H1 (cell line): ENCODE measurements around the gene SCAF1. TPM values are rescaled to one million over a fixed set of nuclear protein-coding genes. Genes with fewer than 3 reads are reported as not detected.

Experiments
- CTCF ChIA-PET: fragments of 300-600 bp; sonication (Branson Sonifier 250); formaldehyde crosslinking; loops from one replicate; lab custom pipeline; 2021; ENCODE audit not compliant: partially characterized antibody; lab: Charles Lee
- POLR2A ChIA-PET: fragments of 300-600 bp; sonication (Branson Sonifier 250); formaldehyde crosslinking; loops from one replicate; lab custom pipeline; 2021; ENCODE audit warnings: inconsistent platforms; ENCODE audit not compliant: partially characterized antibody; lab: Charles Lee
- DNase-seq, 2 experiments: peaks; one replicate each; pipeline versions ENCODE4 v3.0.0 to v3.0.0-alpha.2; 2010 to 2022; ENCODE audit warnings: low spot score in 2 of 2, low read depth in 1 of 2, mixed read lengths in 1 of 2
- FAIRE-seq: peaks from 2 replicates; lab custom pipeline; 2011; peaks lifted over from hg19 to GRCh38; lab: Jason Lieb, UNC
- H2AFZ ChIP-seq: 2 replicates; pipeline ENCODE4 v1.8.1; 2012; ENCODE audit warnings: low read length, inconsistent platforms
- H2AK5ac ChIP-seq: 2 replicates; pipeline ENCODE4 v1.6.1; 2013; ENCODE audit warnings: low read depth, low read length
- H2BK120ac ChIP-seq: replicated peaks from 2 replicates; pipeline ENCODE3; 2013; ENCODE audit warnings: low read depth, low read length, inconsistent platforms
- H2BK12ac ChIP-seq: 2 replicates; pipeline ENCODE4 v1.6.1; 2013; ENCODE audit warnings: low read depth, low read length
- H2BK15ac ChIP-seq: 2 replicates; pipeline ENCODE4 v1.6.1; 2013; ENCODE audit warnings: low read length
- H2BK20ac ChIP-seq: 2 replicates; pipeline ENCODE4 v1.6.1; 2013; ENCODE audit warnings: low read length
- H2BK5ac ChIP-seq: 2 replicates; pipeline ENCODE4 v1.6.1; 2013; ENCODE audit warnings: low read depth, low read length
- H3K14ac ChIP-seq: 2 replicates; pipeline ENCODE4 v1.6.1; 2013; ENCODE audit warnings: inconsistent platforms; ENCODE audit not compliant: insufficient read length
- H3K18ac ChIP-seq: 2 replicates; pipeline ENCODE4 v1.6.1; 2013; ENCODE audit warnings: low read length; ENCODE audit errors: extremely low read depth
- H3K23ac ChIP-seq: 2 replicates; pipeline ENCODE4 v1.6.1; 2013; ENCODE audit warnings: inconsistent platforms; ENCODE audit not compliant: insufficient read length
- H3K23me2 ChIP-seq: 2 replicates; pipeline ENCODE4 v1.6.1; 2013; ENCODE audit warnings: low read depth, low read length
- H3K27ac ChIP-seq: 2 replicates; pipeline ENCODE4 v1.6.1; 2011; ENCODE audit warnings: low read depth, low read length, inconsistent platforms
- H3K27me3 ChIP-seq, 4 experiments: replicated peaks in 1 of 4; 1 replicate in 1 of 4; 2 replicates in 3 of 4; pipeline versions ENCODE4 v1.6.1 to v1.8.1; 2011 to 2013; ENCODE audit warnings: low read length in 3 of 4, mild to moderate bottlenecking in 3 of 4, inconsistent platforms in 2 of 4, mixed read lengths in 2 of 4, moderate library complexity in 1 of 4; ENCODE audit not compliant: control insufficient read depth in 3 of 4, insufficient read depth in 3 of 4; ENCODE audit errors: extremely low read depth in 1 of 4
- H3K36me3 ChIP-seq, 4 experiments: 2 replicates each; pipeline versions ENCODE4 v1.6.1 to v1.8.1; 2011 to 2013; ENCODE audit warnings: mild to moderate bottlenecking in 4 of 4, low read length in 3 of 4, moderate library complexity in 2 of 4, control low read depth in 1 of 4, inconsistent platforms in 1 of 4; ENCODE audit not compliant: insufficient read depth in 4 of 4, control insufficient read depth in 2 of 4
- H3K4ac ChIP-seq: replicated peaks from 2 replicates; pipeline ENCODE3; 2013; ENCODE audit warnings: low read length, low read depth, mixed read lengths, inconsistent platforms; ENCODE audit not compliant: insufficient read length
- H3K4me1 ChIP-seq, 4 experiments: replicated peaks in 1 of 4; 1 replicate in 1 of 4; 2 replicates in 3 of 4; pipeline versions ENCODE4 v1.6.1 to v1.8.1; 2011 to 2013; ENCODE audit warnings: low read length in 3 of 4, inconsistent platforms in 2 of 4, mixed read lengths in 1 of 4; ENCODE audit not compliant: insufficient read depth in 4 of 4, control insufficient read depth in 3 of 4
- H3K4me2 ChIP-seq, 2 experiments: 2 replicates each; pipeline versions ENCODE4 v1.6.1 to v1.8.1; 2011 to 2013; ENCODE audit warnings: low read depth in 2 of 2, low read length in 2 of 2, control low read depth in 1 of 2, inconsistent platforms in 1 of 2, mild to moderate bottlenecking in 1 of 2; ENCODE audit not compliant: insufficient read depth in 1 of 2
- H3K4me3 ChIP-seq, 4 experiments: fragments of 200-600, 300-600 bp in 1 of 4; sonication (generic), shearing (Covaris generic), sonication (Bioruptor Twin) in 1 of 4; 2 replicates each; pipeline versions ENCODE4 v1.5.1 to v1.8.1; 2011 to 2016; ENCODE audit warnings: low read length in 4 of 4, low read depth in 3 of 4, control low read depth in 2 of 4, inconsistent platforms in 2 of 4, mild to moderate bottlenecking in 2 of 4, mixed read lengths in 1 of 4, moderate library complexity in 1 of 4; ENCODE audit not compliant: insufficient read depth in 2 of 4; ENCODE audit errors: extremely low read depth in 1 of 4
- H3K56ac ChIP-seq: replicated peaks from 2 replicates; pipeline ENCODE3; 2013; ENCODE audit warnings: low read depth, mild to moderate bottlenecking, mixed read lengths, low read length, inconsistent platforms; ENCODE audit not compliant: insufficient read length
- H3K79me1 ChIP-seq: 2 replicates; pipeline ENCODE4 v1.6.1; 2013; ENCODE audit warnings: low read depth, low read length, control low read depth
- H3K79me2 ChIP-seq, 2 experiments: 2 replicates each; pipeline versions ENCODE4 v1.6.1 to v1.8.1; 2012 to 2013; ENCODE audit warnings: low read length in 2 of 2, mild to moderate bottlenecking in 2 of 2, inconsistent platforms in 1 of 2; ENCODE audit not compliant: insufficient read depth in 2 of 2, control insufficient read depth in 1 of 2
- H3K9ac ChIP-seq, 4 experiments: replicated peaks in 1 of 4; 1 replicate in 1 of 4; 2 replicates in 3 of 4; pipeline versions ENCODE4 v1.6.1 to v1.8.1; 2011 to 2013; ENCODE audit warnings: low read depth in 3 of 4, low read length in 3 of 4, control low read depth in 2 of 4, mild to moderate bottlenecking in 2 of 4, moderate library complexity in 2 of 4, inconsistent platforms in 1 of 4; ENCODE audit errors: extremely low read depth in 1 of 4
- H3K9me3 ChIP-seq, 2 experiments: 2 replicates each; pipeline versions ENCODE4 v1.6.1 to v1.8.1; 2012 to 2013; ENCODE audit warnings: mild to moderate bottlenecking in 2 of 2, moderate library complexity in 2 of 2, control low read depth in 1 of 2, inconsistent platforms in 1 of 2, low read depth in 1 of 2, low read length in 1 of 2, mixed read lengths in 1 of 2; ENCODE audit not compliant: insufficient read depth in 2 of 2
- H4K20me1 ChIP-seq, 2 experiments: replicated peaks in 1 of 2; 2 replicates each; pipeline versions ENCODE3 to v1.8.1; 2011 to 2013; ENCODE audit warnings: inconsistent platforms in 2 of 2, low read length in 2 of 2, mild to moderate bottlenecking in 1 of 2; ENCODE audit not compliant: insufficient read depth in 2 of 2, control insufficient read depth in 1 of 2
- H4K5ac ChIP-seq: 2 replicates; pipeline ENCODE4 v1.6.1; 2013; ENCODE audit warnings: low read length, low read depth, mixed read lengths, inconsistent platforms; ENCODE audit not compliant: insufficient read length
- H4K8ac ChIP-seq: 2 replicates; pipeline ENCODE4 v1.8.0; 2013; ENCODE audit warnings: mild to moderate bottlenecking, moderate library complexity, low read length, inconsistent platforms; ENCODE audit not compliant: insufficient read depth; ENCODE audit errors: extremely low read depth
- H4K91ac ChIP-seq: replicated peaks from 2 replicates; pipeline ENCODE3; 2013; ENCODE audit warnings: low read length, mixed read lengths, inconsistent platforms; ENCODE audit not compliant: insufficient read length
- CBX5 ChIP-seq: fragments of 300-800, 300-1000 bp; sonication (generic); IDR thresholded peaks from 2 replicates; pipeline ENCODE4 v1.7.1; 2016; ENCODE audit warnings: antibody characterized with exemption, low read length, low read depth
- CHD1 ChIP-seq: IDR thresholded peaks from 2 replicates; pipeline ENCODE4 v1.6.1; 2012; ENCODE audit warnings: low read depth, low read length, improper control_type of control experiment
- CTBP2 ChIP-seq: IDR thresholded peaks from 2 replicates; pipeline ENCODE4 v1.7.0; 2011; ENCODE audit warnings: borderline replicate concordance, mild to moderate bottlenecking, moderate library complexity, mixed read lengths, low read length; ENCODE audit not compliant: insufficient read depth, insufficient read length
- MAFK ChIP-seq: IDR thresholded peaks from 2 replicates; pipeline ENCODE4 v1.6.1; 2012; ENCODE audit warnings: low read depth, mild to moderate bottlenecking, improper control_type of control experiment, low read length
- RAD21 ChIP-seq, 2 experiments: IDR thresholded peaks in 1 of 2; conservative IDR thresholded peaks in 1 of 2; 2 replicates each; pipeline ENCODE4 v1.6.1; 2011; ENCODE audit warnings: low read depth in 2 of 2, low read length in 2 of 2, improper control_type of control experiment in 1 of 2, inconsistent platforms in 1 of 2, mild to moderate bottlenecking in 1 of 2, moderate library complexity in 1 of 2
- SP2 ChIP-seq: IDR thresholded peaks from 2 replicates; pipeline ENCODE4 v1.6.1; 2012; ENCODE audit warnings: mild to moderate bottlenecking, low read length, inconsistent platforms
- WGBS, 2 experiments: shearing (Covaris generic) in 1 of 2; methylation state at CpG; one replicate each; pipeline versions ENCODE4 v1.1.6 to v1.1.7; 2013 to 2015; ENCODE audit warnings: low lambda C conversion rate in 2 of 2, mixed read lengths in 2 of 2, inconsistent platforms in 1 of 2, low coverage in 1 of 2, missing lambda C conversion rate in 1 of 2; ENCODE audit not compliant: insufficient replicate concordance in 2 of 2, insufficient coverage in 1 of 2, insufficient read length in 1 of 2; ENCODE audit errors: extremely low coverage in 1 of 2, missing lambda C conversion rate in 1 of 2; 5-methylcytosine and 5-hydroxymethylcytosine counted together
- polyA plus RNA-seq, 7 experiments: library from polyadenylated mRNA; depleted of rRNA in 3 of 7; stranded (reverse) in 5 of 7; unstranded in 2 of 7; fragments of >200 nt in 5 of 7; fragments of 200-250 nt in 2 of 7; gene quantifications; 1 replicate in 5 of 7; 2 replicates in 1 of 7; 4 replicates in 1 of 7; pipeline versions ENCODE4 v1.2.1 to v1.2.3, GENCODE V29; 2011 to 2013; ENCODE audit warnings: missing spikeins in 2 of 7, mixed read lengths in 2 of 7
- total RNA-seq: library from RNA; stranded (reverse); fragmentation: NEBNext Ultra II Directional; extraction: Animal tissue kit (Norgen Biotek cat#: 25700); gene quantifications from 2 replicates; pipeline ENCODE4 v1.2.1, GENCODE V29; 2021
- TF ChIP-seq, protein P1 (sequence below): IDR thresholded peaks from 2 replicates; pipeline ENCODE4 v1.6.1; 2011; ENCODE audit warnings: low read depth, mild to moderate bottlenecking, low read length; ENCODE audit not compliant: insufficient read depth
- TF ChIP-seq, protein P2 (sequence below): IDR thresholded peaks from 2 replicates; pipeline ENCODE4 v1.6.1; 2012; ENCODE audit warnings: low read length, inconsistent platforms

The SCAF1 gene
- total and polyA plus RNA-seq, 2 of the 8 experiments (the other 6 are each of a cell fraction or from before 2014, with no cell fraction given) = 9.7 to 81.7 TPM

GRCh38 chr19:49602806-49603205, 39.2 kb upstream of the SCAF1 start:
- Histone ChIP-seq H4K91ac (no peak overlapping the region), H3K23me2 (no peaks in the 10 kb centered on the region), H3K4me1 (no peaks in the 10 kb centered on the region), H3K56ac (no peak overlapping the region), H2BK15ac (no peak overlapping the region), H3K14ac (no peak overlapping the region), H4K5ac (no peak overlapping the region), H2BK120ac (no peak overlapping the region), H2BK20ac (no peak overlapping the region), H3K23ac (no peak overlapping the region), H3K4me2 (no peak overlapping the region), H3K4me3 (no peak overlapping the region), H3K4ac (no peak overlapping the region), H3K18ac (no peak overlapping the region), H2AFZ (no peak overlapping the region), H2BK12ac (no peak overlapping the region), H3K27ac (no peak overlapping the region), H3K9ac (no peak overlapping the region), H3K9me3 (no peaks in the 10 kb centered on the region), H4K8ac (no peak overlapping the region; the same call in 1 of the 2 replicates), H2BK5ac (no peak overlapping the region), H3K27me3 (no peaks in the 10 kb centered on the region), H4K20me1 (peaks cover under 1 to 24% of the 10 kb centered on the region in 2 experiments), H3K79me2 (peaks cover 4 to 78% of the 10 kb centered on the region in 2 experiments; a peak in 2 of 4 replicates), H3K36me3 (peaks cover 19 to 82% (median 54%) of the 10 kb centered on the region in 4 experiments), H2AK5ac (no peak overlapping the region), H3K79me1 (no peaks in the 10 kb centered on the region; the same call in none of the 2 replicates)
- POLR2A ChIA-PET = interaction anchor here (1.4 to 50.7 kb wide), 4 partner anchors 1 to 103 kb away, joined by 3 to 840 read pairs (median 424); partner anchors contain the start of genes PRR12, RRAS and SCAF1
- DNase-seq (no peak), FAIRE-seq (no peak)
- CTCF ChIA-PET = interaction anchor here (1.3 to 1.6 kb wide), 2 partner anchors 19 to 33 kb away, joined by 3 to 7 read pairs; no protein-coding TSS in a partner anchor
- 97% methylated on average over 2 of the region's 2 CpGs; no CpG with 5 or more reads in 1 of the 2 experiments for WGBS, 2 experiments
- TF ChIP-seq CTBP2 (no peak), MAFK (no peak), CHD1 (no peak), RAD21 (IDR thresholded peaks at IDR 0.05 in 1 of 2, conservative IDR thresholded peaks at IDR 0.05 in 1 of 2; ENCODE audit: low read depth in 2 of 2, low read length in 2 of 2) (no peak), SP2 (no peak), CBX5 (no peak)
- TF ChIP-seq, protein P1, sequence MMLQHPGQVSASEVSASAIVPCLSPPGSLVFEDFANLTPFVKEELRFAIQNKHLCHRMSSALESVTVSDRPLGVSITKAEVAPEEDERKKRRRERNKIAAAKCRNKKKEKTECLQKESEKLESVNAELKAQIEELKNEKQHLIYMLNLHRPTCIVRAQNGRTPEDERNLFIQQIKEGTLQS = no peak
- TF ChIP-seq, protein P2, sequence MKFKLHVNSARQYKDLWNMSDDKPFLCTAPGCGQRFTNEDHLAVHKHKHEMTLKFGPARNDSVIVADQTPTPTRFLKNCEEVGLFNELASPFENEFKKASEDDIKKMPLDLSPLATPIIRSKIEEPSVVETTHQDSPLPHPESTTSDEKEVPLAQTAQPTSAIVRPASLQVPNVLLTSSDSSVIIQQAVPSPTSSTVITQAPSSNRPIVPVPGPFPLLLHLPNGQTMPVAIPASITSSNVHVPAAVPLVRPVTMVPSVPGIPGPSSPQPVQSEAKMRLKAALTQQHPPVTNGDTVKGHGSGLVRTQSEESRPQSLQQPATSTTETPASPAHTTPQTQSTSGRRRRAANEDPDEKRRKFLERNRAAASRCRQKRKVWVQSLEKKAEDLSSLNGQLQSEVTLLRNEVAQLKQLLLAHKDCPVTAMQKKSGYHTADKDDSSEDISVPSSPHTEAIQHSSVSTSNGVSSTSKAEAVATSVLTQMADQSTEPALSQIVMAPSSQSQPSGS = no peak
